Activated CD4-positive, CD25-positive, alpha-beta regulatory T cell treated with anti-CD3 and anti-CD28 coated beads, Interleukin-2, amount 50 U/mL, for 24 hours (primary cell): ENCODE data around the gene SERPINB12.

Experiments used
- ATAC-seq, 2 donors: fragments of 150-1000 bp; cut with Tn5 transposase; one replicate each; pipeline ENCODE4 v1.10.0; 2021; ENCODE audit warnings: mild to moderate bottlenecking in 1 of 2, moderate library complexity in 1 of 2

The SERPINB12 gene

DNA sequence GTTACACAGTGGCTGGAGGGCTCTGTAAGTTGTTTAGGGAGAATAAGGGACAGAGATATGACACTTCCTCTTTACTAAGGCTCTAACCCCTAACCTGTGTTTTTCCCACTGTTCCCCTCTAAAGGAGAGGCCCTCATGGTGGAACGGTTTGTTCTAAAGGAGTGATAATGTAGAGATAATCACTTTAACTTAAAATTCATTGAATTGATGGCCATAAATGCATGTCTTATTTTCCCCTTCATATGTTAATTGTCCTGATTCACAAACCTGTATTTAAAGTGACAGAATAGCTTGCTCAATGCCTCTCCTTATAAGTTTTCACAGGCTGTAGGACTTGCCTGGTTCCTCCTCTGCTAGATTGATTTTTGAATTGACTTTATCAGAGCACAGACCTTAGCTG, at the start of gene SERPINB12:
Gene SERPINB12, plus strand, starts transcription at position 301 of the 400 bp plus-strand sequence. CDS start 13,791 bp downstream, outside the sequence.
- ATAC-seq = no peak

- ATAC-seq = no peak
Observed at GRCh38 chr18:63492851-63493250, 49.3 kb upstream of the SERPINB12 start.

DNA sequence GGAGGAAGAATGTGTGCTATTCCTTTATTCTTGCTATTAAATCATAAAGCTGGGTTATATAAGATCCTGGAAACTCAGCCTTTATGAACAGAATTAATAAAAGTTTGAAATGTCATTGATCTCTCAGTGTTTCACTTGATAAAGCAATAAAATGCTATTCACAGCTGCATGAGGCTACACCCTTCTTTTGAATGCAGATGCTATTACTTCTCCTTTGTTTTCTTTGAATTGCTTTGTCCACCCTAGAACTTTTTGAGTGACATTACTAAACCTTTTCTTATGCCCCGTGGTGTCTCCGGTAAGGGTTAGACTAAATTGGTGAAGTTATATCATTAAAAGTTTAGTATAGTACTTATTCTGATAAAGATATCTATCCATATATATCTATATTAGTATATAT, 46.5 kb upstream of the SERPINB12 start:
- ATAC-seq = no peak

- no peak for ATAC-seq
Observed at GRCh38 chr18:63505566-63506335, 36.4 kb upstream of the SERPINB12 start.

- no peak for ATAC-seq
Observed at GRCh38 chr18:63506336-63506646, 35.9 kb upstream of the SERPINB12 start.

- no peak for ATAC-seq
Observed at GRCh38 chr18:63508596-63508995, 33.6 kb upstream of the SERPINB12 start.

GRCh38 chr18:63511285-63511684, 30.9 kb upstream of the SERPINB12 start:
- ATAC-seq = no peak

- no peak for ATAC-seq
Observed at GRCh38 chr18:63514326-63514725, 27.8 kb upstream of the SERPINB12 start.

DNA sequence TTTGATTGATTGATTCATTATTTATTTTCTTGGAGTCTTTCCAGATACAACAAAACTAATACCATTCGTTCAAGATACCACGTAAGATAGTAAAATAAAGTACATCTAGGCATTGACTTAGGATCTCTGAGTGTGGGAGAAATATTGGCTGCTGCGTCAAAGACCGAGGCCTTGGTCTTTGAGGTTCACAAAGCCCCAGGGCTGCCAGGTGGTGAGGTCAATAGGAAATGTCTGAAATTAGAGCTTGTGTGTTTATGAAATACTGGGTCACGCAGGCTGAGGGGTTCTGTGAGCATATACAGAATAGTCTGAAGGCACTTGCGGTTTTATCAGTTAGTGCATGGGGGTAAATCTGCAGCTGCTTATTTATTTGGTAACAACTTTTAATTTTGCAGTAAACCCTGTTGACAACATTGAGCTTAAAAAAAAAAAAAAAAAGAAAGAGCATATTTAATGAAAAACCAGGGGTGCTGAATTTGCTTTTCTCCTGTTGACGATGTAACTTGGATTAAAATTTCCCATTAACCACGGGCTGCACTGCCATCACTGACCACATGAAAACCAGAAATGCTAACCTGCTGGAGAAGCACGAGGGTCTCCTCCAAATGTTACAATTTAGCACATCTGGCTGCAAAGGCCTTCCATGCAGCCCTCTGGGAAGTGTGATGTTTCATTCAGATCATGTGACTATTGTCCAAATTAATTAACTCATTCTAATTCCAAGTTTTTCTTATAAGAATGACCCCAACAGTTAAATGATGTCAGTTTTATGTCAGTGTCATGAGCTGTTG, 27.1 kb upstream of the SERPINB12 start:
- no peak for ATAC-seq

GRCh38 chr18:63515801-63516200, 26.4 kb upstream of the SERPINB12 start:
- no peak for ATAC-seq

DNA sequence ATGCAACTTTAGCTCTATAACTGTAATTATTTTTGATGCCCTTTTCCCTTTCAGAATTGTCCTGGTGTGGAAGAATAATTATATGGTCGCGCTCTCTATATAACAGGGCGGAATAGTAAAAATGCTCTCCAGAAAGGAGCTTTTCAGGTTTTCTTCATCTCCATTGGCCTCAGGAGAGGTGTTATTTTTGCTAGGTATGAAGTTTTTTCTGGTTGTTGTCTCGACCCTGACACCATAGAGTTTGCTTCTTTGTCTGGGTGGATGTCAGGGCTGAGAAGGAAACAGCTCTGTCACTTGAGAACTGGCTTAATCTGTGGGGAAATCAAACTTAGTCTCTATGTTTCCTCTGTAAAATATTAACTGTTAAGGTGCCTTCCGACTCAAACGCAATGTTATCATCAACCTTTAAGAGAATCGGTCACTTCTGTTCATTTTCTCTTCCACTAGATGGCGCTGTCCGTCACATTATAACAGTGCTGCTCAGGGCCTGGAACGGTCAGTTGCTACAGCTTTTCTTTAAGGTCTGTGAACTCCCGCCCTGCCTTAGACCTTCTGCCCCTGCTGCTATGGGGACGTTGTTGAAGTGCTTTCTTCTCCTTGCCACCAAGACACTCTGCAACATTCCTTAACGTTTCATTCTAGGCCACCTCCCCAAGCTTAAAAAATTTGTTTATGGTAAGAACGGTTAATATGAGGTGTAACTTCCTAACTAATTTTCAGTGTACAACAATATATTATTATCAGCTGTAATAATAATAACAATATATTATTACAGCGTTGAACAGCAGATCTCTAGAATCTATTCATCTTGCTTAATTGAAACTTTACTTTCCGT, 23.8 kb upstream of the SERPINB12 start:
- peak; percentile 58 to 66 for ATAC-seq

DNA sequence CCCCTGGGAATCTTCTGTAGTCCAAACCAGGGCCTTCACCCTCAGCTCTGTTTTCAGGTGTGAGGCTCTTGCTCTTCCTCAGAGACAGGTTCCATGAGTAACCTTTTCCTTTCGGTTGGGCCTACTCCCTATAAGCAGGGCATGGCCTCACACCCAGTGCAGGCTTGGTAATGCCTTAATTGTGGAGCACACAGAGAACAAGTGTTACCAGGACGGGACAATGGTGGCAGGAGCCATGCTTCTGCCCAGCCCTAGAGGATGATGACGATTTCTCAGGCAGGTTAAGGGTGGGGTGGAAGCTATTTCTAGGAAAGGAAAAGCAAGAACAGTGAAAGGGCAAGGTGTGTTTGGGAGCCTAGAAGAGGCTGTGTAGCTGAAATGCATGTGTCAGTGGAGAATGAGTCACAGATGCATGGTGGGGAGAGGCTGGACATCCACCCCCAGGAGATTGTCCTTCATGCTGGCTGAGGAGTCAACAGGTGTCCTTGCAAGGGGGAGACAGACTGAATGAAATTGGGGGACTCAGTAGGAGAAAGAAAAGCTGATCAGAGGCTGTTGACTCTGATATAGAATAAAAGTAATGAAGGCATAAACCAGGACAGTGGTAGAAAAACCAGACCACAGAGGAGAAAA, 22.0 kb upstream of the SERPINB12 start:
- ATAC-seq = no peak

DNA sequence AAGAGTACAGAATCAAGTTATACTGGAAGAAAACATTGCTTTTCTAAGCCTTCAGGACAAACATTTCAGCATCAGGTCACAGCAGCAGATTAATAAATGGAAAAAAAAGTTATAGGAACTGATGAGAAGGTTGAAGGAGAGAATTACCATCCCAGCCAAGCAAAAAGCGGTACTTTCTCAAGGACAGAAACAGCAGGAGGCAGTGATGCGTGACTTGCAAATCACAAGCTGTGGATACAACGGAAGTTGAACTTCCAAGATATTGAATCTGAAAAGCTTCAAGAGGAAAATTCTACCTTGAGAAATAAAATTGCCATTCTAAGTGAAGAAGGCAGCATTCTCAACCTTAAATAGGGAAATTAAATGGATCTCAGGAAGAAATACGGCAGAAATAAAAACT, 18.5 kb upstream of the SERPINB12 start:
- ATAC-seq = no peak

DNA sequence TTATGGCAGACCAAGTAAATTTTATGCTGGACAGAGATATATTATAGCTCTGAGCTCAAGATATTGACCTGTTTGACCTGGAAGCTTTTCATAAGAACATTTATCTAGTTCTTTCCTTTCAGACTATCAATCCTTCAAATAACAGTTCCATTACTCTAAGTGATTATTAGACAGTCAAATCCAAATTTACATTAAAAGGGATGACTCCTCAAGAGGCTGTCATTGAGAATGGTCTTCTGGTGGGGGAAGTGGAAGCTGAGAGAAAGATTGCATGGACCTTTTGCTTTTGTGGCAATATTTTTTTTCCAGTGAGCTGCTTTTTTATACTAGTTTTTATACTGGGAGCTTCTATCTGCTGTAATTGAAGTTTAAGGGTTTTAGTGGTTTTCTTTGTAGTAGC, 14.9 kb upstream of the SERPINB12 start:
- ATAC-seq = no peak

DNA sequence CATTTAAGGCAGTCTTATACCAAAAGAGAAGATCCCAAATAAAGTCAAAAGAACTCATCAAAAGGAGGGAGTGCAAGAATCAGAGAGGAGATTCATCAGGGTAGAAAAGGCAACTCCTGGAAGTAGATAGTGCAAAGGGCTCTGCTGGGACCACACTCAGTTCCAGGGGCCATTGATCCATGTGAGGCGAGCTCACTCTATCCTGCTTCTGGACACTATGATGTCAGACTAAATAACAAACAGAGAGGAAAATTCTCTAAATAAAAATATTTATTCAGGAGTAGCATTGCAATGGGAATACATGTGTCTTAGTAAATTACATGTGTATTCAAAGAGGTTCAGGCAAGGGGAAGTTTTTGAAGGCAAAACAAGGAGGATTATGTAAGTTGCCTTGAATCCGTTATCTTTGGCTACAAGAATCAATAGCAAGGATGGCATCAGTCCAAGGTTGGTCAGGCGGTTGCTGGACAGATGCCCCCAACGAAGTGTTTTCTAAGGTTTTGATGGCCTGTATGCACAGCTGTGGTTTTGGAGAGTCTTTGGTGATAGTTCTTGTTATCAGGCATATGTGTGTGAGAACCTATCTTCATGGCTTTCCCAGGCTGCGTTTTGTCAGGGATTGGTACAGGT, 13.2 kb upstream of the SERPINB12 start:
- ATAC-seq = no peak

DNA sequence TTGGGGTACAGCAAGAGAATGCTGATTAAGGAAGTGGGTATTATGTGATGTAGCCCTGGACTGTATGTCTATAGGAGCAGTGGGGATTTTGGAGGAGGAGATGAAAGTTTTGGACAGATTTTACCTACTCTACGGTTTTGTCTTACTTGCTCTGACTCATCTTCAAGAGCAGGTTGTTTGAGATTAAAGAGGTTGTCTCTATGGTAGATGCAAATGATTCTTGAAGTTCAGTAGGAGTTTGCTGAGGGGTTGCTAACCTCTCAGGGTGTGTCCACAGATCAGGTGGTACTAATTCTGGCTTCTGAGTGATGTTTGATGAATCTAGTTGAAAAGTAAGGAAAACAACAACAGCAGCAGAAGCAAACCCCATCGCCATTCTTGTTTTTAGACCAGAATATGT, 9.7 kb upstream of the SERPINB12 start:
- ATAC-seq = no peak

GRCh38 chr18:63534615-63535014, 7.6 kb upstream of the SERPINB12 start:
- ATAC-seq = no peak

DNA sequence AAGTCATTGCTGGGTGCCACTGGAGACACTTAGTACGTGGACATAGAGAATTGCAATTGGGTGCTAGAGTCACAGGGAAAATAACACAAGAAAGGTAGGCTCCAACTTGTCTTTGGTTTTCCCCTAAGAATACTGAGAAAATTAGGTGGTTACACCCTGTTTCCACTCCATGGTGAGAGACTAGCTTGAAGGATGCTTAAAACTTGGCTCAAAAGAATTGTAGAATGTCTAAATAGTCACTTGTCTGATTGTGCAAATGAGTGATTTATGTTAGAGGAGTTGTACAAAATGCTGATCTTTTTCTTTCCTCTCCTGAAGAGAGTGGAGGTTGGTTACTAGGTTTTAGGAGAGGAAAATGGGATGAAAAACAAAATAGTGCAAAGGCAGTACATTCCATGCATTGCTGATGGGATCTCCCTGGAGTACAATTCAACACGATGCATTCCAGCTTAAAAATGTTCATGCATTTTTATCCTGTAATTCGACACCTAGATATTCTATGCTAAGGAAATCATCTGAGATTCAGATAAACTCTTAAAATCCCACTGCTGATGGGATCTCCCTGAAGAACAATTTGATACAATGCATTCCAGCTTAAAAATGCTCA, 2.2 kb upstream of the SERPINB12 start:
- ATAC-seq = no peak

GRCh38 chr18:63544017-63544416, 1.8 kb downstream of the SERPINB12 start:
- ATAC-seq = no peak

- ATAC-seq = no peak
Observed at GRCh38 chr18:63545000-63545399, 2.8 kb downstream of the SERPINB12 start.

DNA sequence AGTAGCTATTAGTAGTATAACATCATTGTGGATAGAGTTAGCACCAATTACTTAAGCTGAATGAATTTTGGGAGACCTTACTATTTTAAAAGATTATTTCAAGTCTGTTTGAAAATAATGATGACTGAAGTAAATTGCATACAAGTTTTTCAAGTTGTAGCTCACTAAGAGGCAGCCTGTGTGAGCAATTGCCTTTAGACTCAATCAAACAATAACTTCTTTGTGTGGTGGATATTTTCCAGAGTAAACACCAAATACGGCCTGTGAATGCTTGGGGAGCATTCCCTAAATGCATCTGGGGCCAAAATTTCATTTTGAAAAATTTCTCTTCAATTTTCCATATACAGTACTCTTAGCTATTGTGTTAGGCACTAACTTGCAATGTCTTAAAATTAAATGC, 7.9 kb downstream of the SERPINB12 start:
- ATAC-seq = no peak

DNA sequence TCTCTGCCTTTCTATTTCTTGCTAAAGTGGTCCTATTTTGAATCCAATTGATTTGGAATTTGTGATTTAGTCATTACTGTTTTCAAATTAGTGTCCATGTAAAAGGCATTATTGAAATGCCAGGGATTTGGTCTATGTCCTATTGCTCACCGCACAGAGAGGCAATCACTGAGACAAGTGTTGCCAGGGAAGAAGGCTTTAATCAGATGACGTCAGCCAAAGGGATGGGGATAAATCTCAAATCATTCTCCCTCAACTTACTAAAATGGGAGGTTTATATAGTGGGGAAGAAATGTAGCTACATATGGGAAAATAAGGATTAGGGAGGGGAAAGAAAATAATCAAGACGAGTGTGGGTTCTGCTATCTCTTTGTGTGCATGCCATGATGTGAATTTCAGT, 9.6 kb downstream of the SERPINB12 start:
- no peak for ATAC-seq
